WI38 (cell line): Measurements from ENCODE around the gene AMFR.

Experiments
- H3K4me3 ChIP-seq: 2 replicates; pipeline ENCODE4 v1.5.1; 2011; ENCODE audit warnings: low read depth, mild to moderate bottlenecking, control low read depth, low read length
- TF ChIP-seq, protein P1 (sequence below): IDR thresholded peaks from 2 replicates; pipeline ENCODE4 v1.5.1; 2012; ENCODE audit warnings: low read depth, mild to moderate bottlenecking, control low read depth, low read length

AMFR gene

GRCh38 chr16:56462064-56462796 lies 36.9 kb upstream of the AMFR start:
- no peak overlapping the region for H3K4me3 ChIP-seq
- TF ChIP-seq, protein P1, sequence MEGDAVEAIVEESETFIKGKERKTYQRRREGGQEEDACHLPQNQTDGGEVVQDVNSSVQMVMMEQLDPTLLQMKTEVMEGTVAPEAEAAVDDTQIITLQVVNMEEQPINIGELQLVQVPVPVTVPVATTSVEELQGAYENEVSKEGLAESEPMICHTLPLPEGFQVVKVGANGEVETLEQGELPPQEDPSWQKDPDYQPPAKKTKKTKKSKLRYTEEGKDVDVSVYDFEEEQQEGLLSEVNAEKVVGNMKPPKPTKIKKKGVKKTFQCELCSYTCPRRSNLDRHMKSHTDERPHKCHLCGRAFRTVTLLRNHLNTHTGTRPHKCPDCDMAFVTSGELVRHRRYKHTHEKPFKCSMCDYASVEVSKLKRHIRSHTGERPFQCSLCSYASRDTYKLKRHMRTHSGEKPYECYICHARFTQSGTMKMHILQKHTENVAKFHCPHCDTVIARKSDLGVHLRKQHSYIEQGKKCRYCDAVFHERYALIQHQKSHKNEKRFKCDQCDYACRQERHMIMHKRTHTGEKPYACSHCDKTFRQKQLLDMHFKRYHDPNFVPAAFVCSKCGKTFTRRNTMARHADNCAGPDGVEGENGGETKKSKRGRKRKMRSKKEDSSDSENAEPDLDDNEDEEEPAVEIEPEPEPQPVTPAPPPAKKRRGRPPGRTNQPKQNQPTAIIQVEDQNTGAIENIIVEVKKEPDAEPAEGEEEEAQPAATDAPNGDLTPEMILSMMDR = no peak

GRCh38 chr16:56460101-56460500 lies 34.8 kb upstream of the AMFR start:
- H3K4me3 ChIP-seq = no peak overlapping the region
- TF ChIP-seq, protein P1 = no peak

DNA sequence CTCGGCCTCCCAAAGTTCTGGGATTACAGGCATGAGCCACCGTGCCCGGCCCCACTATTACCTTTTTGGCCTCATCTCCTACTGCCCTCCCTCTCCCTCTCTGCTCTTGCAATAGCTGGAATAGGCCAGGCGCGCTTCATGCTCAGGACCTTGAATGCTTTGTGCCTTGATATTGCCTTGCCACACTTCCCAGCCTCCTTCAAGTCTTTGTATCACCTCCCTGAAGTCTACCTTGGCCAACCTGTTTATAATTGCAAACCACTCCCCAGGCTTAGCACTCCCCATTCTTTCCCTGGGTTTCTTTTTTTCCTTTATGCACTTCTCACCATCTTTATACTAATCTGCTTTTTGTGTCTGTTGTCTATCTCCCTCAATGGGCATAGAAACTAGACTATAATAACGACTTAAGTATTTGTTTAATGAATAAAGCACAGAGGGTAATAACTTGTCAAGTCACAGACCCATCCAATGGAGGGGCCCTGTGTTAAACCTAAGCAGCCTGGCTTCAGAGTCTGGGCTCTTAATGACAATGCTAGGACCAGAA lies 32.7 kb upstream of the AMFR start:
- TF ChIP-seq, protein P1 = no peak
- no peak overlapping the region for H3K4me3 ChIP-seq

GRCh38 chr16:56451753-56452689 lies 26.7 kb upstream of the AMFR start:
- H3K4me3 ChIP-seq = peak overlapping the region; percentile 88
- TF ChIP-seq, protein P1 = no peak

DNA sequence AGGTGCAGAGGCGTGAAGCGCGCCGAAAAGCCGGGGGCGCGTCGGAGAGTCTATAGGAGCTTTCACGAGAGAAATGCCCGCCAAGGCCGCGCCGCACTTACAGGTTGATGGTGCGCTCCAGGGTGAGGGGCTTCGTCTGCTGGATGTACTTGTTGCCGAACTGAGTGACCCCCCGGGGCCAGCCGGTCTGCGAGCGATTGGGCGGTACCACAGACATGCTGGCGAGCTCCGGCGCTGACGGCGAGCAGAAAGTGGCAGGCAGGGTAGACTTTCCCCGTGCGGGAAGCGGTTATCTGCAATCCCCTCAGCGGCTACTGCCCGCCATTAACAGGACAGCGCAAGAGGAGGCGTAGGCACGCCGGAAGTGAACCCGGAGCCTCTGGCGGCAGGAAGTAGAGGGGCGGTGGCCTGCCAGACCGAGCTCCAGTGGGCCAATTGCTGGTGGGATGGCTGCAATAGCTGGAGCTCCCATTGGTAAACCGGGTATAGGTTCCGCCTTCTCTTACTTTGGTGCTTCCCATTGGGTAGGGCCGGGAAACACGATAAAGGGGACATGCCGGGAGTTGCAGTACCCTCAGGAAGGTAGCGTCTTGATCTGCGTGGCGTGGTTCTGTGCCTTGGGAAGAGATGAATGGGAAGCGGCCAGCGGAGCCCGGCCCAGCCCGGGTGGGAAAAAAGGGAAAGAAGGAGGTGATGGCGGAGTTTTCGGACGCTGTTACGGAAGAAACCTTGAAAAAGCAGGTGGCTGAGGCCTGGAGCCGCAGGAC lies 25.8 kb upstream of the AMFR start, which contains the start of the genes NUDT21 and OGFOD1:
Gene NUDT21, minus strand, starts transcription at position 347 of the 767 bp plus-strand sequence. Its CDS starts 130 bp downstream, at position 217.
Gene OGFOD1, plus strand, starts transcription at position 569 of the 767 bp plus-strand sequence. Its CDS starts 59 bp downstream, at position 628.
- TF ChIP-seq, protein P1 = no peak
- peak within 1 kb of the TSS; percentile 88 for H3K4me3 ChIP-seq

DNA sequence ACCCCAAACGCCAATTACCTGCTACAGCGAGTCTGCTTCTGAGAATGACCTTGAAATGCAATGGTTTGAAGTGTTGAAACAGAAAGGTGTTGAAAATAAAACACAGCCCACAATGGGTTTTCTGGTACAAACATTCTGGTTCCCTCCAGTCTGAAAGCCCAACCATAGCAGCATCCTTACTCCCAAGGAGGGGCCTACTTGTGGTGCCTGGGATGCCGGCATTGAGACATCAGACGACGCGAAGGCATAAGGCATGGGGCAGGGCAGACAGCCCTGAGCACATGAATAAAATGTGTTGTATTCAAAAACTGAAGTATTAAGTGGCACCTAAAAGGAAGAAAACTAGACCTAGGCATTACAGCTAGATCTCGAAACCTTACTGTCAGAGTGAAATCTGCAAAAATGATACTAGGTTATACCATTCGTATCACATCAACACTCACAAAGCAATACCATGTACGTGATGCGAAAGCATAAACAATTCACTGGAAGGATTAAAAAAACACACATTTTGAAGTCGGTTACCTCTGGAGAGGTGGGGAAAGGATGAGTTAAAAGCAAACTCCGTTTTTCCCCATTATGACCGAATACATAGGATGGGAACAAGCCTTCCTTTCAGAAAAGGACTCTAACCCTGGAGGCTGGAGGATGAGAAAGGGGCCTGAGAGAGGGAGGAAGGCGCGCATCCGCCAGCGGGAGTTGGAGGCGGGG lies 25.1 kb upstream of the AMFR start:
- TF ChIP-seq, protein P1 = no peak
- H3K4me3 ChIP-seq = peak overlapping the region; percentile 88
